K562 treated with DMSO at 1 percent for 12 hours (cell line): Measurements from ENCODE around the gene KRTAP10-1. TPM values are rescaled to one million over a fixed set of nuclear protein-coding genes. Genes with fewer than 3 reads are reported as not detected.

ENCODE experiments used
- total RNA-seq: library from RNA; unstranded; fragments of 300-600 nt; gene quantifications from 2 replicates; pipeline ENCODE4 v1.2.3, GENCODE V29; 2022; ENCODE audit not compliant: insufficient read depth

The KRTAP10-1 gene
- total RNA-seq = not detected in 2 replicates

GRCh38 chr21:44539991-44540666, at the start of gene KRTAP10-1:
Gene KRTAP10-1 (minus strand): TSS chr21:44540195. CDS start chr21:44540150, 45 bp downstream.

GRCh38 chr21:44580231-44580821, 40.3 kb upstream of the KRTAP10-1 start, which contains the start of gene KRTAP10-5:
Gene KRTAP10-5 (minus strand): TSS chr21:44580604. CDS start chr21:44580578, 26 bp downstream.

GRCh38 chr21:44573630-44574456, 33.8 kb upstream of the KRTAP10-1 start, which contains the start of gene KRTAP10-4:
Gene KRTAP10-4 (plus strand): TSS chr21:44573729. CDS start chr21:44573759, 30 bp downstream.

GRCh38 chr21:44558695-44559094, 18.7 kb upstream of the KRTAP10-1 start, which contains the start of gene KRTAP10-3:
Gene KRTAP10-3 (minus strand): TSS chr21:44558795. CDS start chr21:44558715, 80 bp downstream.

GRCh38 chr21:44551340-44551961, 11.5 kb upstream of the KRTAP10-1 start, which contains the start of gene KRTAP10-2:
Gene KRTAP10-2 (minus strand): TSS chr21:44551505. CDS start chr21:44551458, 47 bp downstream.

Other genes with a start within 250 kb of the KRTAP10-1 start
- gene PFKL, start 240.1 kb downstream of the KRTAP10-1 start, total RNA-seq = 110 and 116 TPM in 2 replicates
- gene CFAP410, start 200.8 kb downstream of the KRTAP10-1 start, total RNA-seq = 16.6 and 20.3 TPM in 2 replicates
- gene TRPM2, start 186.6 kb downstream of the KRTAP10-1 start, total RNA-seq = 3.7 and 5.5 TPM in 2 replicates
- not detected in 2 replicates for gene LRRC3, start 84.7 kb downstream of the KRTAP10-1 start, total RNA-seq
- gene KRTAP10-2, start 11.3 kb upstream of the KRTAP10-1 start, total RNA-seq = not detected in 2 replicates
- not detected in 2 replicates for gene KRTAP10-3, start 18.6 kb upstream of the KRTAP10-1 start, total RNA-seq
- gene KRTAP10-4, start 33.5 kb upstream of the KRTAP10-1 start, total RNA-seq = not detected in 2 replicates
- gene KRTAP10-5, start 40.4 kb upstream of the KRTAP10-1 start, total RNA-seq = not detected in 2 replicates
- not detected in 2 replicates for gene KRTAP10-6, start 52.3 kb upstream of the KRTAP10-1 start, total RNA-seq
- gene KRTAP10-7, start 60.4 kb upstream of the KRTAP10-1 start, total RNA-seq = not detected in 2 replicates
- gene KRTAP10-8, start 71.9 kb upstream of the KRTAP10-1 start, total RNA-seq = not detected in 2 replicates
- not detected in 2 replicates for gene KRTAP10-9, start 86.9 kb upstream of the KRTAP10-1 start, total RNA-seq
- gene KRTAP10-10, start 97.2 kb upstream of the KRTAP10-1 start, total RNA-seq = not detected in 2 replicates
- gene KRTAP10-11, start 106.2 kb upstream of the KRTAP10-1 start, total RNA-seq = not detected in 2 replicates
- gene KRTAP12-4, start 114.5 kb upstream of the KRTAP10-1 start, total RNA-seq = not detected in 2 replicates
- not detected in 2 replicates for gene KRTAP12-3, start 117.7 kb upstream of the KRTAP10-1 start, total RNA-seq
- gene KRTAP12-2, start 126.7 kb upstream of the KRTAP10-1 start, total RNA-seq = not detected in 2 replicates
- not detected in 2 replicates for gene KRTAP12-1, start 142.0 kb upstream of the KRTAP10-1 start, total RNA-seq
- not detected in 2 replicates for gene KRTAP10-12, start 157.0 kb upstream of the KRTAP10-1 start, total RNA-seq
- gene TSPEAR, start 171.4 kb upstream of the KRTAP10-1 start, total RNA-seq = not detected in 2 replicates